ENCODE data around the gene NKX3-2.

Gene NKX3-2

GRCh38 chr4:13524504-13525243, 19.6 kb downstream of the NKX3-2 start:
- TF ChIP-seq POLR2AphosphoS5 (IDR thresholded peaks at IDR 0.05; ENCODE audit: borderline replicate concordance, low read depth, low read length) (no peak), FOXP2 (optimal IDR thresholded peaks at IDR 0.05; ENCODE audit: control extremely low read depth, extremely low read length, insufficient read depth) (no peak), EZH2 (IDR thresholded peaks at IDR 0.05) (no peak)
- Histone ChIP-seq H3K4me3 (no peak overlapping the region), H3K27ac (no peak overlapping the region), H3K36me3 (ENCODE audit: insufficient read depth, low read length) (no peaks in the 10 kb centered on the region), H3K9ac (ENCODE audit: insufficient read length) (no peak overlapping the region), H3K9me3 (ENCODE audit: low read depth, low read length) (no peaks in the 10 kb centered on the region)
- no peak for DNase-seq (ENCODE audit: low read depth, low spot score)

GRCh38 chr4:13523591-13524503, 20.5 kb downstream of the NKX3-2 start:
- DNase-seq (ENCODE audit: low read depth, low spot score), result no peak
- Histone ChIP-seq H3K4me3 (no peak overlapping the region), H3K9ac (ENCODE audit: insufficient read length) (no peak overlapping the region), H3K36me3 (ENCODE audit: insufficient read depth, low read length) (no peaks in the 10 kb centered on the region), H3K27ac (no peak overlapping the region), H3K9me3 (ENCODE audit: low read depth, low read length) (no peaks in the 10 kb centered on the region)
- TF ChIP-seq FOXP2 (optimal IDR thresholded peaks at IDR 0.05; ENCODE audit: control extremely low read depth, extremely low read length, insufficient read depth) (no peak), POLR2AphosphoS5 (IDR thresholded peaks at IDR 0.05; ENCODE audit: borderline replicate concordance, low read depth, low read length) (no peak), EZH2 (IDR thresholded peaks at IDR 0.05) (no peak)

GRCh38 chr4:13523105-13523477, 21.2 kb downstream of the NKX3-2 start:
- Histone ChIP-seq H3K9me3 (ENCODE audit: low read depth, low read length) (no peaks in the 10 kb centered on the region), H3K4me3 (no peak overlapping the region), H3K36me3 (ENCODE audit: insufficient read depth, low read length) (no peaks in the 10 kb centered on the region), H3K9ac (ENCODE audit: insufficient read length) (no peak overlapping the region), H3K27ac (no peak overlapping the region)
- TF ChIP-seq POLR2AphosphoS5 (IDR thresholded peaks at IDR 0.05; ENCODE audit: borderline replicate concordance, low read depth, low read length) (no peak), EZH2 (IDR thresholded peaks at IDR 0.05) (no peak), FOXP2 (optimal IDR thresholded peaks at IDR 0.05; ENCODE audit: control extremely low read depth, extremely low read length, insufficient read depth) (no peak)
- DNase-seq (ENCODE audit: low read depth, low spot score), result no peak

DNA sequence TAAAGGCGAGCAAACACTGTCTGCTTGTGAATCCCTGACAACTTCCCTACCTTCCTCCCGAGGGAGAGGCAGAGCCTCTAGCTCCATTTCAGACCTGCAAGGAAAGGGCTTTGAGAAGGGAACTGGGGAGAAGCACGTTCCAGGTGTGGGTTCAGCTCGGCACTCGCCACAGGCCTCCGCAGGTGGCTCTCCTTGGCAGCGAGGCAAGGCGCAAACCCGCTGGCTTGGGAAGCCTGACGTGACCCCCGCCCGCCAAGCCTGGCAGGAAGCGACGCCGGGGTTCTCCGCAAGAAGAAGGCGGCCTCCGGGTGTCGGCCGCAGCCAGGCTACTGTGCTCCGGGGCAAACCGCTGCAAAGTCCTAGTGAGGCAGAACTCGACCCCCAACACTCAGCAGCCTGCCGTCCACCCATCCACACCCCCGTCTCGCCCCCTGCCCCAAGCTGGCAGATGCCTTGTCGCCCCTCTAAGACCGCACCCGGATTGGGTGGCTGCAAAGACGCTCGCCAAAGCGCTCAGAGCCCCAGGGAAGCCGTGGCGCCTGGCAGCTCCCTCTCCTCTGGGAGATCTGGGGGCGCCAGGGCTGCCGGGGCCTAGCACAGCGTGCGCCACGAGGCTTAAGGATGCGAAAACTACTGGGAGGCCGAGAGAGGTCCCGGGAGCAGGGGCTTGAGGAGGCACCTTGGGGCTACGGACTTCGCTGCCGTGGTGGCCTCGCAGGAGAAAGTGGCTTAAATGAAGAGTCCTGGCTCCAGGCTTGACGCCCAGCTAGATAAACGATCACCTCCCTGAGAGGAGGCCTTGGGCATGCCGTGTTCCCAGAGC, 21.8 kb downstream of the NKX3-2 start:
- no peak overlapping the region for H3K9ac ChIP-seq (ENCODE audit: insufficient read length)
- H3K4me3 ChIP-seq, result no peak overlapping the region
- H3K9me3 ChIP-seq (ENCODE audit: low read depth, low read length), result no peaks in the 10 kb centered on the region

GRCh38 chr4:13521047-13521446, 23.3 kb downstream of the NKX3-2 start:
- DNase-seq (ENCODE audit: low read depth, low spot score), result no peak
- no peak for TF ChIP-seq FOXP2 (optimal IDR thresholded peaks at IDR 0.05; ENCODE audit: control extremely low read depth, extremely low read length, insufficient read depth)
- no peak for TF ChIP-seq EZH2 (IDR thresholded peaks at IDR 0.05)
- no peaks in the 10 kb centered on the region for H3K36me3 ChIP-seq (ENCODE audit: insufficient read depth, low read length)
- H3K27ac ChIP-seq, result no peak overlapping the region
- H3K9ac ChIP-seq (ENCODE audit: insufficient read length), result no peak overlapping the region
- no peaks in the 10 kb centered on the region for H3K9me3 ChIP-seq (ENCODE audit: low read depth, low read length)
- no peak overlapping the region for H3K4me3 ChIP-seq

More for the DNA sequence above, 21.8 kb downstream of the NKX3-2 start:
- no peak for DNase-seq (ENCODE audit: low read depth, low spot score)
- Histone ChIP-seq H3K36me3 (ENCODE audit: insufficient read depth, low read length) (no peaks in the 10 kb centered on the region), H3K27ac (no peak overlapping the region)
- TF ChIP-seq EZH2 (IDR thresholded peaks at IDR 0.05) (no peak), FOXP2 (optimal IDR thresholded peaks at IDR 0.05; ENCODE audit: control extremely low read depth, extremely low read length, insufficient read depth) (no peak), POLR2AphosphoS5 (IDR thresholded peaks at IDR 0.05; ENCODE audit: borderline replicate concordance, low read depth, low read length) (no peak)

GRCh38 chr4:13516315-13516860, 27.9 kb downstream of the NKX3-2 start:
- Histone ChIP-seq H3K27ac (no peak overlapping the region), H3K9ac (ENCODE audit: insufficient read length) (no peak overlapping the region), H3K4me3 (no peak overlapping the region; the same call in 1 of the 2 replicates), H3K9me3 (ENCODE audit: low read depth, low read length) (no peaks in the 10 kb centered on the region), H3K36me3 (ENCODE audit: insufficient read depth, low read length) (no peaks in the 10 kb centered on the region)
- TF ChIP-seq EZH2 (IDR thresholded peaks at IDR 0.05) (no peak), POLR2AphosphoS5 (IDR thresholded peaks at IDR 0.05; ENCODE audit: borderline replicate concordance, low read depth, low read length) (no peak)
- no peak for DNase-seq (ENCODE audit: low read depth, low spot score)

DNA sequence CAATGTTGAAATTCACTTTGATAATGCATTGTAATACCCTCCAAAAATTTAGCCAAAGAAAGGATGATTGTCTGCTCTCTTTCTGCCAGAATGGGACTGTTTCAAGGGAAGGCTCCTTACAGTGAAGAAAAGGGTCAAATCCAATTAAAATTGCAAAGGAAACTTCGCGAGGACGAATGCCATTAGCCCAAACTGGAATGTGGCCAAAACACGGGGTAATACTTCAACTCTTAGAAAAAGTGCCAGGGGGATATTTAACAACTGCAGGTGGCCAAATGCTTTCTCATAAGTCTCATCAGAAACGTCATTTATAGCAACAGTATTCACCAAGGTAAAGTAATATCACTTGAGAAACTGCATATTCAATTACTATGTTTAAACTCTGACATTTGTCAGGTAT, 29.0 kb downstream of the NKX3-2 start:
- DNase-seq (ENCODE audit: low read depth, low spot score), result no peak
- Histone ChIP-seq H3K36me3 (ENCODE audit: insufficient read depth, low read length) (no peaks in the 10 kb centered on the region), H3K4me3 (no peak overlapping the region), H3K9ac (ENCODE audit: insufficient read length) (no peak overlapping the region), H3K27ac (no peak overlapping the region), H3K9me3 (ENCODE audit: low read depth, low read length) (no peaks in the 10 kb centered on the region)
- TF ChIP-seq EZH2 (IDR thresholded peaks at IDR 0.05), result no peak
- TF ChIP-seq POLR2AphosphoS5 (IDR thresholded peaks at IDR 0.05; ENCODE audit: borderline replicate concordance, low read depth, low read length), result no peak
- TF ChIP-seq FOXP2 (optimal IDR thresholded peaks at IDR 0.05; ENCODE audit: control extremely low read depth, extremely low read length, insufficient read depth), result no peak

DNA sequence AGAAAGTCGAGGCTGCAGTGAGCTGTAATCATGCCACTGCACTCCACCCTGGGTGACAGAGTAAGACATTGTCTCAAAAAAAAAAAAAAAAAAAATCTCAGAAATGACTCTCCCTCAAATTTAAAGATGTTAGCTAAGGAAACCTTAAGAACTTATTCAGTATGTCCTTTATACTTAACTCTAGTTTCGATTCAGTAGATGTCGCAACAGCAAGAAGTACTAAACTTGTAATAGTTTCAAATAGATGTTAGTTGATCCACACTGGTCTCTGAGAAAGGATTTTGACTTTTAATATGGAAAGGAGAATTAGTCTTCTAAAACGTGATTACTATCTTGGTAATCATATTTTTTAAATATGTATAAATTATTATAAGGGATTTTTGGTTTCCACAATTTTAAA, 29.6 kb downstream of the NKX3-2 start:
- Histone ChIP-seq H3K36me3 (ENCODE audit: insufficient read depth, low read length) (no peaks in the 10 kb centered on the region), H3K9ac (ENCODE audit: insufficient read length) (no peak overlapping the region), H3K4me3 (no peak overlapping the region), H3K9me3 (ENCODE audit: low read depth, low read length) (no peaks in the 10 kb centered on the region), H3K27ac (no peak overlapping the region)
- DNase-seq (ENCODE audit: low read depth, low spot score), result no peak
- TF ChIP-seq EZH2 (IDR thresholded peaks at IDR 0.05) (no peak), POLR2AphosphoS5 (IDR thresholded peaks at IDR 0.05; ENCODE audit: borderline replicate concordance, low read depth, low read length) (no peak), FOXP2 (optimal IDR thresholded peaks at IDR 0.05; ENCODE audit: control extremely low read depth, extremely low read length, insufficient read depth) (no peak)
